Heart right ventricle (tissue), 16 donors: ENCODE measurements around the gene CHN2. TPM values are rescaled to one million over a fixed set of nuclear protein-coding genes. Genes with fewer than 3 reads are reported as not detected.

Experiments
- ATAC-seq, 8 donors: fragments of 200-7000 bp; cut with Tn5 transposase; one replicate each; pipeline ENCODE4 v1.9.1; 2020; ENCODE audit warnings: mild to moderate bottlenecking in 8 of 8, moderate library complexity in 8 of 8, moderate number of reproducible peaks in 1 of 8
- DNase-seq, 2 donors: peaks; one replicate each; pipeline ENCODE4 v3.0.0-alpha.2; 2020
- H3K27ac ChIP-seq, 10 donors: fragments of 200-600 bp; sonication (generic) in 2 of 10; one replicate each; pipeline versions ENCODE4 v1.5.0 to v1.8.0; 2020 to 2022; ENCODE audit warnings: mild to moderate bottlenecking in 3 of 10
- H3K27me3 ChIP-seq, 7 donors: fragments of 200-600 bp; one replicate each; pipeline ENCODE4 v1.8.0; 2021 to 2022; ENCODE audit warnings: mild to moderate bottlenecking in 2 of 7
- H3K36me3 ChIP-seq, 9 donors: fragments of 200-600 bp; sonication (generic) in 1 of 9; one replicate each; pipeline versions ENCODE4 v1.5.0 to v1.8.0; 2020 to 2022; ENCODE audit warnings: mild to moderate bottlenecking in 2 of 9
- H3K4me1 ChIP-seq, 9 donors: fragments of 200-600 bp; sonication (generic) in 1 of 9; one replicate each; pipeline versions ENCODE4 v1.5.0 to v1.8.0; 2020 to 2022; ENCODE audit warnings: mild to moderate bottlenecking in 4 of 9
- H3K4me3 ChIP-seq, 10 donors: fragments of 200-600 bp; sonication (generic) in 2 of 10; one replicate each; pipeline versions ENCODE4 v1.5.0 to v1.8.0; 2020 to 2022; ENCODE audit warnings: mild to moderate bottlenecking in 7 of 10, moderate library complexity in 2 of 10
- H3K9me3 ChIP-seq, 11 donors: fragments of 200-600 bp in 10 of 11; sonication (generic) in 2 of 11; one replicate each; pipeline versions ENCODE4 v1.5.0 to v1.8.0; 2013 to 2022; ENCODE audit warnings: mild to moderate bottlenecking in 2 of 11, control low read depth in 1 of 11, moderate library complexity in 1 of 11
- WGBS, 2 donors: extraction: QIAGEN DNeasy Blood & Tissue Kit; methylation state at CpG; one replicate each; pipeline ENCODE4 v1.1.7; 2013; ENCODE audit warnings: inconsistent platforms in 1 of 2; 5-methylcytosine and 5-hydroxymethylcytosine counted together
- intact Hi-C, 10 donors: fragments of 100-400 bp; cut with DNase I; formaldehyde crosslinking; loops; one replicate each; pipeline versions ENCODE4 v1.11.1 to v1.14.2; 2022
- polyA plus RNA-seq, 2 donors: library from polyadenylated mRNA; stranded (reverse); fragments of 200-250 nt; gene quantifications; one replicate each; pipeline ENCODE4 v1.2.3, GENCODE V29; 2013
- total RNA-seq, 10 donors: library from RNA; stranded (reverse); fragmentation: NEBNext Ultra II Directional in 3 of 10; extraction: Animal tissue kit (Norgen Biotek cat#: 25700) in 3 of 10; gene quantifications; one replicate each; pipeline versions ENCODE4 v1.2.1 to v1.2.4, GENCODE V29; 2021 to 2023
- TF ChIP-seq, protein P1 (sequence below), 9 donors: fragments of 200-600 bp; sonication (generic) in 2 of 9; IDR thresholded peaks; one replicate each; pipeline versions ENCODE4 v1.5.0 to v1.8.0; 2021 to 2022; ENCODE audit warnings: antibody characterized with exemption in 9 of 9, mild to moderate bottlenecking in 5 of 9, moderate library complexity in 1 of 9
- donor health status: Arrhythmogenic right ventricular cardiomyopathy.
- donor health status: ischemic (EF 13 %, LVEDD 7.1; RV severe dilation, severe dysfunction).
- donor health status: healthy with polysubstance abuse.
- donor health status: DM: no; HTN: yes; CAD: no.
- donor health status: DM: no; HTN: no; CAD: no.
- donor health status: ischemic (EF 25% LVEDD 6.9; RV normal size, moderate dysfunction).
- donor health status: ischemic (EF 25% LVEDD 5.7; RV mildly dilated, moderate dysfunction).
- donor health status: healthy.
- donor health status: DM: yes; HTN: yes; CAD: no.
- donor health status: Ischemic cardiomyopathy.
- donor health status: ischemic (EF 35%, LVEDD 5.7; RV mildly dilated, moderate dysfunction).
- donor health status: nonischemic (EF 11% LVEDD 7.7; RV severe dilation, severe dysfunction).
- donor health status: DM: yes; HTN: yes; CAD: no.
- donor health status: PGD.
- donor health status: ischemic (EF 29% LVEDD 5.4; RV normal size, mild dysfunction).
- donor health status: nonischemic (EF 23%, LVEDD 6.1; RV moderate dilation, normal function).

Gene CHN2
- total and polyA plus RNA-seq, 12 donors = 5.9 to 54.9 (median 22.6) TPM

DNA sequence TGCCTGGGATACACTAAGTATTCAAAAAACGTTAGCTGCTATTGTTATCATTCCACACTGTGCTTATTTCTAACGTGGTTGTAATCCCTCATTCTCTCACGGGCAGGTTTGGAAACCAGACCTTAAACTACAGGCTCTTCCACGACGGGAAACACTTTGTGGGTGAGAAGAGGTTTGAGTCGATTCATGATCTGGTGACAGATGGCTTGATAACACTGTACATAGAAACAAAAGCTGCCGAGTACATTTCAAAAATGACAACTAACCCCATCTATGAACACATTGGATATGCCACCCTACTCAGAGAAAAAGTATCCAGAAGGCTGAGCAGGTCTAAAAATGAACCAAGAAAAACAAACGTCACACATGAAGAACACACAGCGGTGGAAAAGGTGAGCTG lies 205.9 kb downstream of the CHN2 start:
- H3K4me3 ChIP-seq = no peak overlapping the region
- no peaks in the 10 kb centered on the region for H3K27me3 ChIP-seq
- H3K9me3 ChIP-seq = no peaks in the 10 kb centered on the region
- ATAC-seq = no peak
- H3K4me1 ChIP-seq = peaks cover 0 to 8% (median 0%) of the 10 kb centered on the region in 9 donors
- H3K27ac ChIP-seq = no peak overlapping the region
- no peak for DNase-seq
- intact Hi-C loops = loop anchor here in 1 of 10 donors (10.0 kb wide), 2 partner anchors 196 to 286 kb away; no protein-coding TSS in a partner anchor
- 71 to 82% methylated on average over 9 of the region's 9 CpGs for WGBS, 2 donors
- peaks cover 0 to 38% (median 0%) of the 10 kb centered on the region in 9 donors for H3K36me3 ChIP-seq
- TF ChIP-seq, protein P1, sequence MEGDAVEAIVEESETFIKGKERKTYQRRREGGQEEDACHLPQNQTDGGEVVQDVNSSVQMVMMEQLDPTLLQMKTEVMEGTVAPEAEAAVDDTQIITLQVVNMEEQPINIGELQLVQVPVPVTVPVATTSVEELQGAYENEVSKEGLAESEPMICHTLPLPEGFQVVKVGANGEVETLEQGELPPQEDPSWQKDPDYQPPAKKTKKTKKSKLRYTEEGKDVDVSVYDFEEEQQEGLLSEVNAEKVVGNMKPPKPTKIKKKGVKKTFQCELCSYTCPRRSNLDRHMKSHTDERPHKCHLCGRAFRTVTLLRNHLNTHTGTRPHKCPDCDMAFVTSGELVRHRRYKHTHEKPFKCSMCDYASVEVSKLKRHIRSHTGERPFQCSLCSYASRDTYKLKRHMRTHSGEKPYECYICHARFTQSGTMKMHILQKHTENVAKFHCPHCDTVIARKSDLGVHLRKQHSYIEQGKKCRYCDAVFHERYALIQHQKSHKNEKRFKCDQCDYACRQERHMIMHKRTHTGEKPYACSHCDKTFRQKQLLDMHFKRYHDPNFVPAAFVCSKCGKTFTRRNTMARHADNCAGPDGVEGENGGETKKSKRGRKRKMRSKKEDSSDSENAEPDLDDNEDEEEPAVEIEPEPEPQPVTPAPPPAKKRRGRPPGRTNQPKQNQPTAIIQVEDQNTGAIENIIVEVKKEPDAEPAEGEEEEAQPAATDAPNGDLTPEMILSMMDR (IDR thresholded peaks at IDR 0.05) = no peak

DNA sequence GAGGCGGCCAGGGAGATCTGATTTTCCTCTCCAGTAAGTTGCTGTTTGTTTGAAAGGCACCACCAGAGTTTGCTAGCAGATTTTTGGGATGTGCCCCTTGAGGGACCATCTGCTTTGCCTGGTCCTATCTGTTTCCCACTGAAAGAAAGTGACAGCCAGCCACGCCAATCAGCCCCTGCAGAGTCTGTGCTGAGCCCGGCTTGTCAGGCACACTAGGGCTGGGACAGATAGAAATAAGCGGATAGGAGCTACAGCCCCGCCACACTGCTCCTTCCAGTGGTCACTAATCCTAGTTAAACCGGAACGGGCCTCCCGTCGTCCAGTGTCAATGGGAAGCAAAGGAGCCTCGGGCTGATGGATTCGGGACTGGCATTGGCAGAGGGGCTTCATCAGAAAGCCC lies 207.2 kb downstream of the CHN2 start:
- Histone ChIP-seq H3K4me1 (peaks cover 0 to 8% (median 0%) of the 10 kb centered on the region in 9 donors), H3K27ac (no peak overlapping the region), H3K9me3 (no peaks in the 10 kb centered on the region), H3K27me3 (no peaks in the 10 kb centered on the region), H3K36me3 (peaks cover 0 to 45% (median 0%) of the 10 kb centered on the region in 9 donors), H3K4me3 (no peak overlapping the region)
- DNase-seq (no peak), ATAC-seq (no peak)
- intact Hi-C loops = loop anchor here in 1 of 10 donors (10.0 kb wide), 2 partner anchors 197 to 287 kb away; no protein-coding TSS in a partner anchor
- 84 to 91% methylated on average over 11 of the region's 11 CpGs for WGBS, 2 donors
- TF ChIP-seq, protein P1 (IDR thresholded peaks at IDR 0.05) = no peak

DNA sequence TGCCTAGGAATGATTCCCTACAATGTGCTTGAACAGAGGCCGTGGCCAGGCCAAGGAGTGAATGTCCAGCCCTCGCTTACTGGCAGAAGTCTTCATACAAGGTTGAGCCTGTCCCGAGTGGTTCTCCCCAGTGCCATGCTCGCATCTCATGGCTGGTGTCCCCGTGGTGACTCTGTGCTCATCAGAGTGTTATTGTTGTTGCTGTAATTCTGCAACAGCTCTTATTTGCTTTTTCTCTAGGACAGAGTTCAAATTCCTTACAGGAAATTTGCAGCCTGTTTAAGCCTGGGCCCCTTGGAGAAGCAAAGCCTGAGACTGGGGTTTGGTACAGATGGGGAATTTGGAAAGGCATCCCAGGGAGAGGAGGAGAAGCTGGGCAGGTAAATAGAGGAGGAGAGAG lies 211.3 kb downstream of the CHN2 start:
- intact Hi-C loops = loop anchor here in 9 of 10 donors (5.0 to 10.0 kb wide), 8 partner anchors 201 to 484 kb away; partner anchors contain the start of gene CHN2 (in 2 of the 9)
- Histone ChIP-seq H3K4me3 (no peak overlapping the region), H3K9me3 (no peaks in the 10 kb centered on the region), H3K27ac (no peak overlapping the region), H3K4me1 (peaks cover 0 to 9% (median 0%) of the 10 kb centered on the region in 9 donors), H3K36me3 (peaks cover 0 to 19% (median 0%) of the 10 kb centered on the region in 9 donors), H3K27me3 (no peaks in the 10 kb centered on the region)
- WGBS, 2 donors = 82 to 90% methylated on average over 5 of the region's 5 CpGs
- DNase-seq (no peak), ATAC-seq (no peak)
- TF ChIP-seq, protein P1 (IDR thresholded peaks at IDR 0.05) = no peak

DNA sequence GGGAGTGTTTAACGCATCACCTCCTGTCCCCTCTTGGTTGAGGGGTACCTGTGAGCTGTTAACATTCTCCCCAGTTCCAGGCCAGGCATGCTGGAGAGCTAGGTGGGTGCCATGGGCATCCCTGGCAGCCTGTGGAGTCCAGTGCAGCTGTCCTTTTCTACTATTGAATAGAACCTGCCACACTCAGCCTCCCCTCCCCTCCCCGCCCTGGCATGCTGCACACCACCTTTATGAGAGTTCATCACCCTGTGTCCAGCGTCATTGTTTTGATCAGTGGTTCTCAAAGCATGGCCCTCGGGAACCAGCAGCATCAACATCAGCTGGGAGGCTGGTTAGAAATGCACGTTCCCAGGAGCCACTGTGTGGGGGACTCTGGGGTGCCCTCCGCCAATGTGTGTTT lies 211.8 kb downstream of the CHN2 start:
- Histone ChIP-seq H3K36me3 (peaks cover 0 to 18% (median 0%) of the 10 kb centered on the region in 9 donors), H3K27ac (no peak overlapping the region), H3K4me3 (no peak overlapping the region), H3K9me3 (no peaks in the 10 kb centered on the region), H3K4me1 (peaks cover 0 to 9% (median 0%) of the 10 kb centered on the region in 9 donors), H3K27me3 (no peaks in the 10 kb centered on the region)
- TF ChIP-seq, protein P1 (IDR thresholded peaks at IDR 0.05) = no peak
- intact Hi-C loops = loop anchor here in 9 of 10 donors (5.0 to 10.0 kb wide), 8 partner anchors 202 to 484 kb away; partner anchors contain the start of gene CHN2 (in 2 of the 9)
- DNase-seq (no peak), ATAC-seq (no peak)
- WGBS, 2 donors = 90 to 94% methylated on average over 6 of the region's 6 CpGs
